Stomach (tissue), 4 donors: Measurements from ENCODE around the gene NFATC4.

Source experiments
- POLR2A ChIP-seq, 4 donors: fragments of 450-650 bp; IDR thresholded peaks; one replicate each; pipeline ENCODE4 v1.6.1; 2016; ENCODE audit warnings: antibody characterized with exemption in 4 of 4, control low read depth in 2 of 4, mild to moderate bottlenecking in 1 of 4, moderate library complexity in 1 of 4
- POLR2AphosphoS5 ChIP-seq, 3 donors: sonication (generic); formaldehyde crosslinking; IDR thresholded peaks; one replicate each; pipeline ENCODE4 v1.6.1; 2016; ENCODE audit warnings: antibody characterized with exemption in 3 of 3
- TF ChIP-seq, protein P1 (sequence below), 7 experiments: fragments of 450-650 bp in 4 of 7; fragments of 200-600 bp in 3 of 7; sonication (generic) in 3 of 7; IDR thresholded peaks; one replicate each; pipeline ENCODE4 v1.5.1; 2016 to 2019; ENCODE audit warnings: antibody characterized with exemption in 7 of 7, control low read depth in 2 of 7, mild to moderate bottlenecking in 1 of 7

DNA sequence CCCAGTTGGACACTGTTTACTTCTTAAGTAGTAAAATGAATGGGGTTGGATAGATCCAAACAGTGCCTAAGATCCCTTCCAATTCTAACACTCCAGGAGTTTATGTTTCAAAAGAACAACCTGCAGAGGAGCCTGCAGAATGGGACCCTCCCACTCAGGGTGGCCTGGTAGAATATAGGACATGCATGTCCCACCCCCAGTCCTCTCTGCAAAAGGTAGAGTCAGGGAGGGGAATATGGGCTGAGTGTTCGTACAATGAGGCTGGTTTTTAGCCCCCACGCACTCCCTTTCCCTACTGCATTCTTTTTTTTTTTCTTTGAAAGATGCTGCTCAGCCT, 19.0 kb downstream of the NFATC4 start:
- TF ChIP-seq POLR2A (IDR thresholded peaks at IDR 0.05) = no peak
- TF ChIP-seq POLR2AphosphoS5 (IDR thresholded peaks at IDR 0.05) = no peak
- TF ChIP-seq, protein P1, sequence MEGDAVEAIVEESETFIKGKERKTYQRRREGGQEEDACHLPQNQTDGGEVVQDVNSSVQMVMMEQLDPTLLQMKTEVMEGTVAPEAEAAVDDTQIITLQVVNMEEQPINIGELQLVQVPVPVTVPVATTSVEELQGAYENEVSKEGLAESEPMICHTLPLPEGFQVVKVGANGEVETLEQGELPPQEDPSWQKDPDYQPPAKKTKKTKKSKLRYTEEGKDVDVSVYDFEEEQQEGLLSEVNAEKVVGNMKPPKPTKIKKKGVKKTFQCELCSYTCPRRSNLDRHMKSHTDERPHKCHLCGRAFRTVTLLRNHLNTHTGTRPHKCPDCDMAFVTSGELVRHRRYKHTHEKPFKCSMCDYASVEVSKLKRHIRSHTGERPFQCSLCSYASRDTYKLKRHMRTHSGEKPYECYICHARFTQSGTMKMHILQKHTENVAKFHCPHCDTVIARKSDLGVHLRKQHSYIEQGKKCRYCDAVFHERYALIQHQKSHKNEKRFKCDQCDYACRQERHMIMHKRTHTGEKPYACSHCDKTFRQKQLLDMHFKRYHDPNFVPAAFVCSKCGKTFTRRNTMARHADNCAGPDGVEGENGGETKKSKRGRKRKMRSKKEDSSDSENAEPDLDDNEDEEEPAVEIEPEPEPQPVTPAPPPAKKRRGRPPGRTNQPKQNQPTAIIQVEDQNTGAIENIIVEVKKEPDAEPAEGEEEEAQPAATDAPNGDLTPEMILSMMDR (IDR thresholded peaks at IDR 0.05) = no peak
